Dedifferentiated amniotic fluid mesenchymal stem cell (primary cell): ENCODE results near the gene KCNMA1.

Source experiments
- DNase-seq: peaks from one replicate; pipeline ENCODE4 v3.0.0-alpha.2; 2016; ENCODE audit errors: extremely low spot score

KCNMA1 gene

DNA sequence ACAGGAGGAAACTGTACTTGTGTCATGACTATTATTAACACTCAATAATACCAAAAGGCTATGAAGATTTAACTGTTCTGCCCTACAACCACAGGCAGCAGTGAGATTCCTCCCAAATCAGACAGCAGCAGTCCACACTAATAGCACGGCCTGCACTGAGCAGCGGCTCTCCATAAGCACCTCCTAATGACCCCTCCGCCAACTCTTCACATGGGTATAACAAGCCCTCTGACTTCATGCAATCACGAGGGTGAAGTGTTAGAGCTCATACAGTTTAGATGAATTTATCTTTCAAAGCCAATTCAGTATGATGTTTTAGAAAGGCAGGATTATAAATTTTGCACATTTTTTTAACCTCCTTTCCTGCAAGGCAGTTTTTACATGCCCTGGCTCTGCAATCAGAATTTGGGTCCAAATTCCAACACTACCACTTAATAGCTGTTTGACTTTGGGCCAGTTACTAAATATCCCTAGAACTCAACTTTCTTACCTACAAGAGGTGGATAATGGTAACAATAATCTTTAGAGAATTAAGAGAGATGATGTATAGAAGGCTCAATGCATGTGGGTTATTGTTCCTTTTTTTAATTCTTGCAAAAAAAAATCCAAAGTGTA is 617.1 kb downstream of the KCNMA1 start:
- no peak for DNase-seq

DNA sequence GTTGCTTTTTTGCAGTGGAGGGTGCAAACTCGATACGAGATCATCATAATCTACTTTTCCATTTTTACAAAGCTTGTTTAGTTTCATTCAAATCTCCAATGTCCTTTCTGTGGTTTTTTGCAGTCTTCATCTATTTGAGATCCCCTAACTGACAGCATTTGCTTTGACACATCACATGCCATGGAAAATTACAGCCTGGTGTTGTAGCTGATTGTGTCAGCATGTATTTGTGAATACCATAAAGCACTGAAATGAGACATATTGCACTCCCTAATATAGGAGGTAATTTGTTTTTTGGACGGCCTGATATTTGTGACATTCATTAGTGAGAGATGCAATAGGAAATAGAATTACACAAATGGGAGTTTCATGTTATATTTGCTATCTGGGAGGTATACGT is 620.8 kb downstream of the KCNMA1 start:
- no peak for DNase-seq

DNA sequence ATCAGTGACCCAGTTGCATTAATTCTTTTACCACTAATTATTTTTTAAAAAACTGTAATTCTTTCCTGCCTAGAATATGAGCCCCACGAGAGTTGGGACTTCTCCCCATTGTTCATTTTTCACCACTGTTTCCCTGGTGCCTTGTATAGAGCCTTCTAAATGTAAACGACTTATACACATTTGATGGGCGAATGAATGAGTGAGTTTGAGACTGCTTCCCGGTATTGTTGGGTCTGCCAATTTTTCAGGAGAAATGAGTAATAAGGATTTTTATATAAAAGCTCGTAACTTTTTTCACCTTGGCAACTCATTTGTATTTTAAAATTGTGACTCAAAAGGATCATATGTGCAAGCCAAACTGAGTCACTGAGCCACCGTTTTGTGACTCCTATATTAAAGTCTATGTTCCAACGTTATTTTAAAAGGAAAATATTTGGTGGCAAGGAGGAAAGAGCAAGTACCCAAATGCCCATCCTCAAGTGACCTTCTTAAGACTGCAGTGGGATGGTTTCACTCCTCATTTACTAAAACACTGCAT is 621.3 kb downstream of the KCNMA1 start:
- no peak for DNase-seq

DNA sequence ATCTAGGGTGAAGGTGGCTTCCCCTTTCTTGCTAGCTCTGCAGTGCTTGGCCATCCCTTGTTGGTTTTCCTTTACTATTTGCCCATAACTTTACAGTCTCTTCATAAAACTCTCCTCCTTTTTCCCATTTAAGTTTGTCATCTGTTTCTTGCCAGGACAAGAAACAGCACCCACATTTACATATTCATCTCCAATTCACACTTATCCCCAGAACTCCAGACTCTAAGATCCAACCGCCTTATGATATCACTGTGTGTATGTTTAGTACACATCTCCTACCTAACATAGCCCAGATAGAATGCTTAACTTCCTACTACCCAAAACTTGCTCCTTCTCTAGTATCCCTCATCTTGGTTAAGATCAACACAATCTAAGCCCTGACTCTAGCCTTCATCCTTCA is 622.2 kb downstream of the KCNMA1 start:
- DNase-seq, result no peak

DNA sequence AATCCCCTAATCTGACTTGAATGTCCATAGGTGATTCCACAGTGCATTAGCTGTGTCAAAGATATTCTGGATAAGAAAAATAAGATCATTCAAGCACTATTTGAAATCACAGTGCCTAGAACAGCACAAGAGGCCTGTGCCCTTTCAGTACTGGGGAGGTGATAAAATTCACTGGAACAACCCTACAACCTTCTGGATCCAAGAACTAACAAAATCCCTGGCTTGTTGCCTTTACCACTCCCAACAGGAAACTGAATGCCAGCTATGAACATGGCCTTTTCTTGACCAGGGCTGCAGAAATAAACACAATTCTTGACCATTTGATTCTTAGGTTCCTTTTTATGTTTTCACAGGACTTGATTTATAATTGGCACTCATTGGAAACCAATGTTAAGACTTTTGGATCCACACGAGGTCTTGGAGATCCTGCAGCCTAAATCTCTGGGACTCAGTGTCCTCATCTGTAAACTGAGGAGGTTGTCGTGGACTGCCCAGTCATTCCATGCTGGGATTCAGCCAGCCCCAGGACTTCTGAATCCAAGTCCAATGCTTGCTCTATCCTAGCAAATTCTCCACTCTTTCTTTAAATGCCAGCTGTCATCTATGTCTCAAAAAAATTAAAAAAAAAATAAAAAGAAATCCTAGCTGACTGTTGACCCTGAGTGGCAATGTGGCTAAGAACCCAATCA is 624.7 kb downstream of the KCNMA1 start:
- no peak for DNase-seq

DNA sequence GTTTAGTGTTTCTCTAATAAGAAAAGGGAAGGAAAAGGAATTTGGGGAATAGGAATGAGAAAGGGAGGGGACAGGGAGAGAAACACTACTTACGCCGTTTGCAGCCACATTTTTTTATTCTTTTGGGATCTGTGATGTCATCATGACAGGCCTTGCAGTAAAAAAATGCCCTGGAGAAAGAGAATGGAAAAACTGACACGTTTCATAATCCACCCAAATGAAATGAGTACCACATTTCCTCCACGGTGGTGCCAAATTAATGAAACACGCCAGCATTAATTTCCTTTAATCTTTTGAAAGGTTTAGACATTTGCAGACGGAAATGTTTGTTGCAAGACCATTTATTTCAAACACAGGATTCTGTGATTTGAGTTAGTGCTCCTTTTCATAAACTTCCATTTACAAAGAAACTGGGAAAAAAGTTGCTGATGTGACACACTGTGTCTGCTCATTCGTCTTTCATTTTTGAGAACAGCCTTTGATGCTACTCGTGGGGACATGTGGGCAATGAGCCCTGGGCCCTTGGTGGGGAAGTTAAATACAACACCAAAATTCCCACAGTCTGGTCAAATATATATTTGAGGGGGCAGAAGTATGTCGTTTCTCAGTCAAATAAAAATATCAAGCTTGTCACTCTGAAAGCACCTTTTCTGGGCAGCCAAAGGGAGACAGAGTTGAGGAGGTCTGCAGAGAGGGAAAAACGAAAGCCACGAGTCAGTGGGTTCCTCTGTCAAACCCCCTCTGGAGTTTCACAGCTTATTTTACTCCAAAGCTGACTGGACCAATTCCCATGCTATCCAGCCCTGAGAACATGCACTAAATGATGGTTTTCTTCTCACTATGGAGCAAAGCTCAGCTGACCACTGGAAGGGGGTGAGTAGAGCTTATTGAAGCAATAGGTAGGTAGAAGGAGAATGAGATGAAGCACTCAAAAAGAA is 625.5 kb downstream of the KCNMA1 start:
- DNase-seq, result no peak

DNA sequence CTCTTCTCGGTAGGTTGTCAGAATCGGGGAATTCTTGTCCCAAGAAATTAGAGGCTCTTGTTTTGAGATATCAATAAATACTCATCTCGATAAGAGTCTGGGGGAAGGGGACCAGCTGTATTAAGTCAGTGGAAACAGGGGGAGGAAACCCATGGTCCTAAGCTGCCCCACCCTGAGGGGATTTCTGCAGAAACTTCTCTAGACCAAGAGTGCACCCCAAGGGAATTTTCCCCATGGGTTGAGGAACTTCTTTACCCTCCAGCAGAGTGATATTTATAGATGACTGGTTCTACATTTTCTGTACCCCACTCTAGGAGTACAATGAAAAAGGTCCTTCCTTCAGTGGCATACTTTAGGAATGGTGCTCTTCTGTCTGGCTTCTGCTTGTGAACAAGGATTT is 627.2 kb downstream of the KCNMA1 start:
- no peak for DNase-seq

DNA sequence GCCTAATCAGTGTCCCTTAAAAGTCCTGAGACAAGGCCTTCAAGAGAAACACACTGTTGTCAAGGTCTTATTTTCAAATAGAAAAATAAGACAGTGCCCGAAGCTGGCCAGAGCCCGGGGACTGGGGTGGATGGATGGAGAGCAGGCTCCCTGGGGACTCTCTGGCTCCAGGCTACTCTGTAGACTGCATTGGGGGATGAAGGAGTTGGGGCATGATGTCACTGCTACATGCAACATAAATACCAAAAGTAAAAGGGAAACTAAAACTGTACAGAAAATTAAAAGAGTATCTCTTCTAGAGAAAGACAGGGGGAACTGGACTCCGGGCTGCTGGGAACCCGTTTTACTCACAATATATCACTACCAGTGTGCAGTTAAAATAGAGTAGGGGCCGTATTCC is 629.8 kb downstream of the KCNMA1 start:
- no peak for DNase-seq

DNA sequence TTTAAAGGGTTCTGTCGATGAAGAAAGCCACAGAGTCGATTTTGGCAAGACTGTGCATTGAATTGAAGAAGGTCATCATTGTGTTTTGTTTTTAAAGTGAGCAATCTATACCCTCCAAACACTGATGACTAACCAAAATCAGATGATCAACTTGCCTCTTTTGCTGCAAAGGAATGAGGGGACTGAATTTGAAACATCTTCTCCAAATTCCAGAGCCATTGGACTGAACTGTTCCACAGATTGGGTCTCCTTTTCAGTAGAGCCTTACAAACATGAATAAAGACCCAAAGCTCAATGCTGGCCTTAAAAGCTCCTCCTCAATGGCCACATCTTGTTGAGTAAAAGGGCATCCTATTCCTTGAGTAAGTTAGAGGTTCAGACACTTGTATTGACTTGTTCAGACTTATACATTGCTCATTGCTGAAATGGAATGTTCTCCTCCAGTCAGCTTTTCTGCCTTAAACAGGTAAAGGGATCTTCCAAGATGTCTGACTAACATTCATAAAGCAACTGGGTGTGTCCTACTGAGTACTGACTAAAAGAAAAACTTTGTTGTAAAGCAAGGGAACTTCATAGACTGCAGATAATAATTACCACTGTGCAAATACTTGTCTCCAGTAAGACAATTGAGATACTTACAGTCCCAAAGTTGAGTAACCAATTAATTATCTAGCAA is 630.6 kb downstream of the KCNMA1 start:
- DNase-seq, result no peak

DNA sequence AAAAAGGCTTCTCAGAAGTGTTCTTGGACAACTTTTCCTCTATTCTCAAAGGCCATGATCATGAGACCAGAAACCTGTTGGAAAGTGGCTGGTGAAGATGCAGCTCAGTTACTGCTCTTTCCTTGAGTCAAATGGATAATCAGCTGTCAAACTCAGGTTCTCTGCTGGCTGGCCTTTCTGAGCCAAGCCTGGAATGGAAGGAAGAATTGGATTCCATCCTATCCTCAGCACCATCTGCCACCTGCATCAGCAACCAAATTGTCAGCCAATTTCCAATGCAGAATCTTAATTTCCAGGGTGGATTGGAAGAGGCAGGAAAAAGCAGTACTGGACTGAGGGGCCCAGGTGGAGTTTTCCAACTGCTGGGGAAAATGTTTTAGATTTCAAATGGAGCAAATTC is 631.7 kb downstream of the KCNMA1 start:
- no peak for DNase-seq

DNA sequence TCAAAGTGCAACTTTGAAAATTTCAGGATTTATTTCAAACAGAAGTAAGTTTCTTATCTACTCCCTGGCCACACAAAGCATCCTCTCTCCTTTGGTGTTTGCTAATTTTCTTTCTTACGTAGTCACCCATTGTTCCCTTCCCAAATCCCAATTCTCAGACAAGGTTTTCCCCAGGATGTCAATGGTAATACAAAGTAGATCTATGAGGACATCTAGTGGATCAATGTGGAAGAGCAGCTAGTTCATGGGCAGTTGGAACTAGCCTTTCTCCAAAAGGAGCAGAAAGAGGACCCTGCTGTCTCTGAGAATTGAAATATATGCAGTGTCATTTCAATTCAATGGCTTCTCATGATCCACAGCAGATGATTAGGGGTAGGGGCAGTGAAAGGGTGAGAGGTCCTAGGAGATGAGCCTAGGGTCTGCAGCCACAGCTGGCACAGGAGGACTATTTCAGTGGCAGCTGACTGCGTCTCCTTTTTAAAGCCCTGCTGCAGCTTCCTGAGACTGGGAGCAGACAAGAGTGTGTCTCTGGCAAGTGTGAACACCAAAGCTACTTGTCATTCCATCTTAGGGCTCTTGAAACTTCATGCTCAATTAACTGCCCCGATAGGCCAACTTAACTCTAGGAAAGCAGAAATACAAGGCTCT is 632.6 kb downstream of the KCNMA1 start:
- peak; percentile 75 for DNase-seq

DNA sequence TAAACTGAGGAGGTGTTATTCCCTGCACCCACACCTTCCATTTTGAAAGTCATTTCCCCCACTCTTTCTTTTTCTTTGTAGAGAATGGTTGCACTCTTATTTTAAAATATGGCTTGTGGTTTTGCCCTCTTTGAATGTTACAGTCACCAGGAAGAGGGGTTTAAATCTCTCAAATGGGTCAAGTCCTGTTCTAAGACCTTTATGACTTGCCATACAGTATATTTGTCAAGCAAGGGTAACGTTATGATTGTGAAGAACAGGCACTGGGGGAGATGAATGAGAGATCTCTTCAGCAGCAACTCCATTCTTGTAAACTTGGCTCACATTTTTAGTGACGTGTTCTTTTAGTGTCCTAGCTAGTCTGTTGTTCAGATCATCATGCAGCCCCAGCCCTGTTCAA is 634.7 kb downstream of the KCNMA1 start:
- DNase-seq, result no peak

DNA sequence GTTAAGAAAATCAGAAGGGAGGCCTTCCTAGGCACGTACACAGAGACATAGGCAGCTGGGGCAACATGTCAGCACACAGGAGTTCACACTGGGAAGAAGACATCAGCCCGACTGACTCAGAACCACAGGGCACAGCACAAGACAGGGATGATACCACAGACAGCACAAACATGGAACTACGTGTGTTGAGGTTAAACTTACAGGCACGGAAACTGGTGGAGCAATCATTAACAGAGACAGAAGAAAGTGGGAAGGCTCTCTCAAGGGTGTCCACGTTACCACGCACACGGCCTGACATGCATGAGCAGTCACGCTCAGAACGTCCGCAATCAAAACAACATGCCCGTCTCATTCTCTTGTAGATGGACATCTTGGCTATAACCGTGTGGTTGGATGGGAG is 636.4 kb downstream of the KCNMA1 start:
- no peak for DNase-seq

DNA sequence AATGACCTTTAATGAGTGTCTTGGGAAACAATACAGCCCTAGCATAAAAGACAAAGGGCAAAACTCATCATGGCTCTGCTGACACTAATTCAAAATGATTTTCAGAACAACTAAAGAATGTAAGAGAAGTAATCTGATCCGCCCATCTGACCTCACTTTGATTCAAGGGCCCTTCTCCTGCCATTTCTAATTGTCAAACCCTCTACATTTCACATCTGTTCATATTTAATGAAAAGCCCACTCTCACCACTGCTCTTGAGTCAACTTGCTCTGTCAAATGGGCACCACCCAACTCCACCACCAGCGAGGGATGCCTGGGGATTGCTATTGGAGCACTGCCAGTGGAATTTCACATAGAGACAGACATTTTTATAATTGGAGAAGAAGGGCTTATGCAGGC is 639.2 kb downstream of the KCNMA1 start:
- peak; percentile 64 for DNase-seq

DNA sequence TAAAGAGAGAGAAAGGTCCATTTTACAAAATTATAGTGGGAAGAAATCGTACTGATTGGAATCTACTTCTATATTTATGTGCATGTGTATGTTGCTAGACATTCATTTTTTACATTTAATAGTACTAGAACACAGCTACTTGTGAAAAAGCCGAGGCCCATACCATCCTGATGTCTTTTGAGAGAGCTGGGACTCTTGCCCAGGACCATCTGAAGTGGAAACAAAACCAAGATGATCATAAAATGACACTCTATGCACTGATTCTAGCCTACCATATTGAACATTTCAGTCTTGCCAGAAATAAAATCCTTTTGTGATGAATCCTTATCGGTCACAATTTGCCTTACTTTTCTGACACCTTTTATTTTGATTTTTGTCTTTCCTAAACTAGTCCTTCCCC is 640.0 kb downstream of the KCNMA1 start:
- no peak for DNase-seq

DNA sequence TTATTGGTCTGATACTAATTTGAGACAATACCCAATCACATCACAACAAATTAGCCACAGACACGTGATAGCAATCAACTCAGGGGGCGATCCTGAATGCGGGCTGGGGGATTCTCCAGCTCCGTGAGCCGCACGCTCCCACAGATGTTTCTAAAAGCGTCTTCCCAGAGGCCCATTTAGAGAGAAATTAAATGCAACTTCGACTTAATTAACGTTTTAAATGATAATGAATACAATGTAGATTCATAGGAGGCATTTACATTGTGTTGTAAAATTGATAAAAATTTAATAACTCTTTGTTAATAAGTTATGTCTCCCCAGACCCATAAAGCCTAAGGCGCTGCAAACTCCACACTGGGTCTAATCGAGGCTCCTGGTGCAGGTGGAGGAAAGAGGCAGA is 642.6 kb downstream of the KCNMA1 start:
- no peak for DNase-seq

DNA sequence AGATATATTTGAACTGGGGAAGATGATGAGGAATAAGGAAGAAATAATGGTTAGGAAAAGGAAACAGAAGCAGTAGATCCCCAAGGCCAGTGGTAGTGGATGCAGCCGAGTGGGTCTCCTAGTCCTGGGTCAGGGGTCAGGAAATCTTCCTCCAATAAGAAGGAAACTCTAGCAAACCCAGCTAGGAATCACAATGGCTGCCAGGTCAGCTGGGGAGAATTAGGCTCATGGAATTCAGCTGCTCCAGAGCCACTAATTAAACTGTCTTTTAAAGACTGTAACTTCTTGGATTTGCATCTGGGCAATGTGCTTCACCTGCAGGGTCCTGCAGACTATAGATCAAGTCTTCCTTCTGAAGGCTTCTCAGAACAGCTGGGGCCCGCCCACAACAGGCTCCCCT is 644.4 kb downstream of the KCNMA1 start:
- DNase-seq, result no peak

DNA sequence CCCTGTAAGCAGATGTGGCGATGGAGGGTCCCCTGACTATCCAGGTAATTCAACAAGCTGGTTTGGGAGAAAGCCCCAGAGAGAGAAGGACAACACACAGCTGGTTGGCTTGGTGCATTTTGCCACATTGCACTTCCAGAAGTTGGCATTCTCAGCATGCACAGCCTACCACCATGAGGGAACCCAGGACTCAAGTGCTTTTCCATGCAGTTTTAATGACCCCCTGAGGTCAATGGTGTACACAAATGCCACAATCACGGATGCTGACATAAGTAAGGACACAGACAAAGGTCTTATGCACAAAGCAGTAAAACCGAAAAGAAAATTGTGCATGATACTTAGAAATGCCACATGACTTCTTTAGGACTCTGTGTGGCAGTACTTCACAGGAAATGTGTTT is 645.1 kb downstream of the KCNMA1 start:
- no peak for DNase-seq

DNA sequence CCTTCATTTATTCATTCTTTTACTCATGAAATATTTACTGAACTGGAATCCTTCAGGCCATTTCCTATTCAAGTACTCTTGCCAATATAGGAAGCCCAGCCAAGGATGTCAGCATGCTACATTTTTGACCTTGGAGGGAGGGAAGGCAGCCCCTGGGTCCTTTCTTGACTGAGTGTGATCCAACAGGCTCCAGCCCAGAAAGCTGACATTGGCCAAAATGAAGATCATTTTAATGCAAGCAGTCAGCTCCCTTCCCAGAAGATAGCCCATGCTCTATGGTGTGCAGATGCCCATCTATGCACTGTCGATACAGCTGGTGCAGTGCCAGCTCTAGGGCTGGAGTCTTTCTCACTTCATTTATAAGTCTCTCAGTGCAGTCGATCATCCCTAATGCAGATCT is 646.0 kb downstream of the KCNMA1 start:
- DNase-seq, result no peak

DNA sequence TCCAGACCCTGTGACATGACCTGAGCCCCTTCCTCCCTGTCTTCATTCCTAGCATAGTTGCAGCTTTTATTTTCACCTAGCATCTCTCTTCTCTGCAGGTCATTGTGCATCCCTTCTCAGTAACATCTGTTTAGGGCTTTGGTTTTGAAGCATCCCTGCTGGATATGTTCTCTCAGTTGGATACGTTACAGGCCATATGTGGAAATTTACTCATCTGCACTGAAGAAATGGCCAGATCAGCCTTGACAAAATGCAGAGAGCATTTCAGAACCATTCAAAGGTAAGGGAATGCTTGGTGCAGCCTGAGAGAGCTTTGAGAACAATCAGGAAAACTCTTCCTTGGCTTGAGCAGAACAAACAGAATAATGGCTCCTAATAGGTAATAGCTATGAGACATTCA is 647.0 kb downstream of the KCNMA1 start:
- DNase-seq, result no peak
